Measurements from ENCODE around the gene MSI2. TPM values are rescaled to one million over a fixed set of nuclear protein-coding genes. Genes with fewer than 3 reads are reported as not detected.

Gene MSI2
- total RNA-seq, 4 donors from 2014 or later: 27.3 to 50.4 (median 36.8) TPM

DNA sequence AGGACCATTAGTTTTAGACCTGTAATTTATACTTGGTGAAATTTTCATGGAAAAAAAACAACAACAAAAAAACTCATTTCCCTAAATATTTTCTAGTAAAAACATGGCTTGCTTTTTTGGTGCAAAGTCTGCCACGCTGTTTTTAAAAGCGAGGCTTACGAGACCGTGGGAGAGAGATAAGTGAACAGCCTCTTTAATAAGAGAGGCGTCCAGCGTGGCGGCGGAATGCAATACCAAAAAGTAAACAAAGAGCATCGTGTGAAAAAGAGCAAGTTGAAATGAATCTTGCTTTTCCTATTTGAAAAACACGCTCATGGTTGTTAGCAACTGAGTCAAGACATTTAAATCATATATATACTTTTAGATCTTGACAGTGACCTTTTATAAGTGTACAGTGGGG, 10.5 kb upstream of the MSI2 start:
- WGBS, 2 donors (ENCODE audit: low coverage in 1 of 2): 75 to 82% methylated on average over 10 of the region's 10 CpGs
- TF ChIP-seq EP300 (IDR thresholded peaks at IDR 0.05) (no peak), POLR2A (IDR thresholded peaks at IDR 0.05) (no peak), POLR2AphosphoS5 (IDR thresholded peaks at IDR 0.05) (no peak)
- TF ChIP-seq, protein P1, sequence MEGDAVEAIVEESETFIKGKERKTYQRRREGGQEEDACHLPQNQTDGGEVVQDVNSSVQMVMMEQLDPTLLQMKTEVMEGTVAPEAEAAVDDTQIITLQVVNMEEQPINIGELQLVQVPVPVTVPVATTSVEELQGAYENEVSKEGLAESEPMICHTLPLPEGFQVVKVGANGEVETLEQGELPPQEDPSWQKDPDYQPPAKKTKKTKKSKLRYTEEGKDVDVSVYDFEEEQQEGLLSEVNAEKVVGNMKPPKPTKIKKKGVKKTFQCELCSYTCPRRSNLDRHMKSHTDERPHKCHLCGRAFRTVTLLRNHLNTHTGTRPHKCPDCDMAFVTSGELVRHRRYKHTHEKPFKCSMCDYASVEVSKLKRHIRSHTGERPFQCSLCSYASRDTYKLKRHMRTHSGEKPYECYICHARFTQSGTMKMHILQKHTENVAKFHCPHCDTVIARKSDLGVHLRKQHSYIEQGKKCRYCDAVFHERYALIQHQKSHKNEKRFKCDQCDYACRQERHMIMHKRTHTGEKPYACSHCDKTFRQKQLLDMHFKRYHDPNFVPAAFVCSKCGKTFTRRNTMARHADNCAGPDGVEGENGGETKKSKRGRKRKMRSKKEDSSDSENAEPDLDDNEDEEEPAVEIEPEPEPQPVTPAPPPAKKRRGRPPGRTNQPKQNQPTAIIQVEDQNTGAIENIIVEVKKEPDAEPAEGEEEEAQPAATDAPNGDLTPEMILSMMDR (IDR thresholded peaks at IDR 0.05): no peak
- Histone ChIP-seq H3K27me3 (no peaks in the 10 kb centered on the region), H3K27ac (no peak overlapping the region), H3K4me1 (peaks cover 0 to 25% (median 0%) of the 10 kb centered on the region in 3 donors), H3K9me3 (no peaks in the 10 kb centered on the region), H3K4me3 (no peak overlapping the region), H3K36me3 (no peaks in the 10 kb centered on the region)
- ATAC-seq: no peak

DNA sequence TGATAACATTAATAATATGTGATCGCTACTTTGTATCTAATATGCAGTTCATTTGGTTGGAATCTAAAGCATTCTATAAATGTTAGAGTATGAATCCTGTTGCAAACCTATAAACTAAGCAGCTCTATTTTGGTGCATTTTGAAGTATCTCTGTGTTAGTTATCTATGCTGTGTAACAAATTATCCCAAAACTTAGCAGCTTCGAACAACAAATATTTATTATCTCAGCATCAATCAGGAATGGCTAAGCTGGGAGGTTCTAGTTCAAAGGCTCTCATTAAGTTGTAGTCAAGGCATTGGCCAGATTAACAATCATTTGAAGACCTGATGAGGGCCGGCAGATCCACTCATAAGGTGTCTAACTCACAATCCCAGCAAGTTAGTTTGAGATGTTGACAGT, 10.1 kb upstream of the MSI2 start:
- TF ChIP-seq POLR2AphosphoS5 (IDR thresholded peaks at IDR 0.05) (no peak), POLR2A (IDR thresholded peaks at IDR 0.05) (no peak), EP300 (IDR thresholded peaks at IDR 0.05) (no peak)
- TF ChIP-seq, protein P1 (IDR thresholded peaks at IDR 0.05): no peak
- no peaks in the 10 kb centered on the region for H3K27me3 ChIP-seq
- 86 to 92% methylated on average over 1 to 3 of the region's 3 CpGs for WGBS, 2 donors (ENCODE audit: low coverage in 1 of 2)
- no peak overlapping the region for H3K27ac ChIP-seq
- no peak overlapping the region for H3K4me3 ChIP-seq
- no peaks in the 10 kb centered on the region for H3K36me3 ChIP-seq
- no peak for ATAC-seq
- H3K9me3 ChIP-seq: no peaks in the 10 kb centered on the region
- H3K4me1 ChIP-seq: peaks cover 0 to 25% (median 0%) of the 10 kb centered on the region in 3 donors

DNA sequence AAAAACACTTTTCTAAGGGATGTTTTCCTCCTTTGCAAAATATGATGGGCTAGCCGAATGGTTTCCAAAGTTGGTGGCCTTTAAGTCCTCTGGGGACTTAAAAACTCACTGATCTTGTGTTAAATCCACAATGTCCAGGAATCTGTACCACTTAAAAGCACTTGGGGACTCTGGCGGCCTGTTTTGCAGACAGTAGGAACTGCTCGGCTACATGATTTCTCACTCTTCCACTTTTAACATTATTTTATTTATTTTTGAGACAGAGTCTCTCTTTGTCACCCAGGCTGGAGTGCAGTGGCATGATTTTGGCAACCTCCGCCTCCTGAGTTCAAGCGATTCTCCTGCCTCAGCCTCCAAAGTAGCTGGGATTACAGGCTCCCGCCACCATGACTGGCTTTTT, 9.1 kb upstream of the MSI2 start:
- Histone ChIP-seq H3K27ac (no peak overlapping the region), H3K27me3 (no peaks in the 10 kb centered on the region), H3K9me3 (no peaks in the 10 kb centered on the region), H3K4me1 (peaks cover 0 to 23% (median 0%) of the 10 kb centered on the region in 3 donors), H3K36me3 (no peaks in the 10 kb centered on the region), H3K4me3 (no peak overlapping the region)
- ATAC-seq: no peak
- 80 to 100% methylated on average over 4 to 6 of the region's 6 CpGs for WGBS, 2 donors (ENCODE audit: low coverage in 1 of 2)
- TF ChIP-seq EP300 (IDR thresholded peaks at IDR 0.05) (no peak), POLR2A (IDR thresholded peaks at IDR 0.05) (no peak), POLR2AphosphoS5 (IDR thresholded peaks at IDR 0.05) (no peak)
- TF ChIP-seq, protein P1 (IDR thresholded peaks at IDR 0.05): no peak

DNA sequence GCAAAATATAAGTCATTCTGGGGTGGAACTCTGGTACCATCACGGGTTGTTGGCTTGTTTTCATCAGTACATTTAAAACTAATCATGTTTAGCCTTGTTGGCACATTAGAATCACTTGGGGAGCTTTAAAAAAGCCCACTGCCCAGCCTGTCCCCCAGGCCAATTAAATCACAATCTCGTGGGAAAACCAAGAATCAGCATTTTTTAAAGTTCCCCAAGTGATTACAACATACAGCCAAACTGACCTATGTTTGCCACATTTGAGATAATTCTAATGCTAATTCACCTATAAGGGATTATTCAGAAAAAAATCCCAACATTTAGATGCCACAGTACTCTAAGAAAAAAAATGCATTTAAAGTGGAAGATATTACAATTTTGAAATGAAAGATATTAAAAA, 8.4 kb upstream of the MSI2 start:
- ATAC-seq: no peak
- 71 to 75% methylated on average over 2 of the region's 2 CpGs for WGBS, 2 donors (ENCODE audit: low coverage in 1 of 2)
- no peaks in the 10 kb centered on the region for H3K36me3 ChIP-seq
- no peaks in the 10 kb centered on the region for H3K27me3 ChIP-seq
- no peak for TF ChIP-seq POLR2A (IDR thresholded peaks at IDR 0.05)
- TF ChIP-seq POLR2AphosphoS5 (IDR thresholded peaks at IDR 0.05): no peak
- TF ChIP-seq EP300 (IDR thresholded peaks at IDR 0.05): no peak
- TF ChIP-seq, protein P1 (IDR thresholded peaks at IDR 0.05): no peak
- peaks cover 0 to 16% (median 0%) of the 10 kb centered on the region in 3 donors for H3K4me1 ChIP-seq
- no peak overlapping the region for H3K27ac ChIP-seq
- no peak overlapping the region for H3K4me3 ChIP-seq
- no peaks in the 10 kb centered on the region for H3K9me3 ChIP-seq

DNA sequence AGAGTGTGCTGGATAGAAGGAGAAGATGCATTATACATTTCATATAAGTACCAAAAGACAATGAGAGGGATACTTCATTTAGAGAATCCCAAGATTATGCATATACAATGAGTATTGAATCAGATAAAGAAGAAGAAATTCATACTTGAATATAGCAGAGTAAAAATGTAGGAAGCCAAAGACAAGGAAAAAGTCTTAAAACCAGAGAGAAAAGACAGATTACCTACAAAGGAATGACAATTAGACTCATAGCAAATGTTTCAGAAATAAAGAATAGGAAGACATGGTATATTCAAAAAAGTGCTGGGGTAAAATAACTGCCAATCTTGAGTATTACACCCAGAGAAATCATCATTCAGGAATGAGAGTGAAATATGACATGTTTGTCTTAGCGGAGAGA, 6.8 kb upstream of the MSI2 start:
- Histone ChIP-seq H3K27me3 (no peaks in the 10 kb centered on the region), H3K9me3 (no peaks in the 10 kb centered on the region), H3K4me1 (peaks cover 0 to under 1% (median 0%) of the 10 kb centered on the region in 3 donors), H3K36me3 (no peaks in the 10 kb centered on the region), H3K27ac (no peak overlapping the region), H3K4me3 (no peak overlapping the region)
- no peak for TF ChIP-seq EP300 (IDR thresholded peaks at IDR 0.05)
- no peak for TF ChIP-seq POLR2A (IDR thresholded peaks at IDR 0.05)
- no peak for TF ChIP-seq POLR2AphosphoS5 (IDR thresholded peaks at IDR 0.05)
- TF ChIP-seq, protein P1 (IDR thresholded peaks at IDR 0.05): no peak
- ATAC-seq: no peak
- WGBS, 2 donors (ENCODE audit: low coverage in 1 of 2): 100% methylated on average over 1 of the region's 1 CpG

Data from gastroesophageal sphincter (tissue), 4 donors.